HepG2 (cell line): ENCODE measurements around the gene ALPI.

Experiments used
- FLYWCH1 ChIP-seq: sonication (generic); formaldehyde crosslinking; IDR thresholded peaks from 2 replicates; pipeline ENCODE4 v1.8.1; 2023; ENCODE audit warnings: mild to moderate bottlenecking, missing genetic modification reagents
- MAZ ChIP-seq, 2 experiments: sonication (generic) in 1 of 2; formaldehyde crosslinking in 1 of 2; IDR thresholded peaks; 2 replicates each; pipeline versions ENCODE4 v1.5.0 to v1.6.1; 2012 to 2020; ENCODE audit warnings: low read depth in 2 of 2, mild to moderate bottlenecking in 2 of 2, borderline replicate concordance in 1 of 2, improper control_type of control experiment in 1 of 2, low read length in 1 of 2, missing genetic modification reagents in 1 of 2, moderate library complexity in 1 of 2
- POLR2A ChIP-seq, 2 experiments: IDR thresholded peaks; 2 replicates each; pipeline ENCODE4 v1.6.1; 2011; ENCODE audit warnings: low read depth in 2 of 2, low read length in 2 of 2, mild to moderate bottlenecking in 1 of 2, moderate library complexity in 1 of 2; ENCODE audit not compliant: insufficient read depth in 1 of 2
- POLR2AphosphoS5 ChIP-seq: IDR thresholded peaks from 2 replicates; pipeline ENCODE4 v1.6.1; 2012; ENCODE audit warnings: low read depth, low read length
- RFX5 ChIP-seq: IDR thresholded peaks from 2 replicates; pipeline ENCODE4 v1.6.1; 2011; ENCODE audit warnings: low read depth, low read length, improper control_type of control experiment
- ZFX ChIP-seq: sonication (generic); formaldehyde crosslinking; IDR thresholded peaks from 2 replicates; pipeline ENCODE4 v1.4.0; 2020; ENCODE audit warnings: mild to moderate bottlenecking, low read depth, missing genetic modification reagents, moderate library complexity
- ZKSCAN8 ChIP-seq: IDR thresholded peaks from 2 replicates; pipeline ENCODE4 v1.6.1; 2016; ENCODE audit warnings: borderline replicate concordance, missing genetic modification reagents, missing compliant biosample characterization
- ZNF274 ChIP-seq: sonication (generic); formaldehyde crosslinking; IDR thresholded peaks from 2 replicates; pipeline ENCODE4 v1.5.1; 2020; ENCODE audit warnings: mild to moderate bottlenecking, missing genetic modification reagents
- ZNF468 ChIP-seq: sonication (generic); formaldehyde crosslinking; IDR thresholded peaks from 2 replicates; pipeline ENCODE4 v1.8.0; 2022; ENCODE audit warnings: mild to moderate bottlenecking, moderate library complexity, missing genetic modification reagents
- TF ChIP-seq, protein P1 (sequence below): sonication (generic); formaldehyde crosslinking; IDR thresholded peaks from 2 replicates; pipeline ENCODE4 v1.5.0; 2020; ENCODE audit warnings: missing genetic modification reagents
- TF ChIP-seq, protein P2 (sequence below): sonication (generic); formaldehyde crosslinking; IDR thresholded peaks from 2 replicates; pipeline ENCODE4 v1.8.0; 2022; ENCODE audit warnings: mild to moderate bottlenecking, missing genetic modification reagents, moderate library complexity

DNA sequence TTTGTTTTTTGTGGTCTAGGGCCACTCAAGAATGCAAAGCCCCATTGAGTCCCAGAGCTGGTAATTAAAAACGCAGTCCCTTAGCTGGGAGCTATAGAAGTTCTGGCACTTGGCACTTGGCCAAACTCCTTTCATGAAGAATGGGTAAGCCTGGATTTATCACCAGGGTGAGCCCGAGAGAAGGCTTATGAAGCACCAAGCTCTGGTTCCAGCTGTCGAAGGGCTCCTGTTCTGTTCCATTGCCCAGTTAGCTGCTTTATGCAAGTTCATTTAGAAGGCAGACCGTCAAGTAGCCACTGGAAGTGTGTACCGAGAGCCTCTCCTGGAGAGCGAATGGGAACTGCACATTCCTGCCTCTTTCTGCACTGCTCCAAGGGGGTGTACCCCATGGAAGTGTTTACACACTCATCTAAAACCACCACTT, 17.5 kb downstream of the ALPI start:
- TF ChIP-seq ZKSCAN8 (CRISPR knock-in tag) (no peak), POLR2A (IDR thresholded peaks at IDR 0.05; ENCODE audit: insufficient read depth in 1 of 2, low read depth in 2 of 2, low read length in 2 of 2) (no peak), MAZ (IDR thresholded peaks at IDR 0.05; ENCODE audit: borderline replicate concordance, low read depth, low read length) (no peak), MAZ (CRISPR knock-in tag; IDR thresholded peaks at IDR 0.05; ENCODE audit: low read depth) (no peak), ZNF468 (CRISPR knock-in tag) (no peak), FLYWCH1 (CRISPR knock-in tag) (no peak), ZNF274 (CRISPR knock-in tag) (no peak), POLR2AphosphoS5 (no peak), RFX5 (no peak), ZFX (CRISPR knock-in tag) (no peak)
- TF ChIP-seq, protein P1, sequence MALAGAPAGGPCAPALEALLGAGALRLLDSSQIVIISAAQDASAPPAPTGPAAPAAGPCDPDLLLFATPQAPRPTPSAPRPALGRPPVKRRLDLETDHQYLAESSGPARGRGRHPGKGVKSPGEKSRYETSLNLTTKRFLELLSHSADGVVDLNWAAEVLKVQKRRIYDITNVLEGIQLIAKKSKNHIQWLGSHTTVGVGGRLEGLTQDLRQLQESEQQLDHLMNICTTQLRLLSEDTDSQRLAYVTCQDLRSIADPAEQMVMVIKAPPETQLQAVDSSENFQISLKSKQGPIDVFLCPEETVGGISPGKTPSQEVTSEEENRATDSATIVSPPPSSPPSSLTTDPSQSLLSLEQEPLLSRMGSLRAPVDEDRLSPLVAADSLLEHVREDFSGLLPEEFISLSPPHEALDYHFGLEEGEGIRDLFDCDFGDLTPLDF (CRISPR knock-in tag): no peak
- TF ChIP-seq, protein P2, sequence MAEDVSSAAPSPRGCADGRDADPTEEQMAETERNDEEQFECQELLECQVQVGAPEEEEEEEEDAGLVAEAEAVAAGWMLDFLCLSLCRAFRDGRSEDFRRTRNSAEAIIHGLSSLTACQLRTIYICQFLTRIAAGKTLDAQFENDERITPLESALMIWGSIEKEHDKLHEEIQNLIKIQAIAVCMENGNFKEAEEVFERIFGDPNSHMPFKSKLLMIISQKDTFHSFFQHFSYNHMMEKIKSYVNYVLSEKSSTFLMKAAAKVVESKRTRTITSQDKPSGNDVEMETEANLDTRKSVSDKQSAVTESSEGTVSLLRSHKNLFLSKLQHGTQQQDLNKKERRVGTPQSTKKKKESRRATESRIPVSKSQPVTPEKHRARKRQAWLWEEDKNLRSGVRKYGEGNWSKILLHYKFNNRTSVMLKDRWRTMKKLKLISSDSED (CRISPR knock-in tag): no peak
